T-helper 2 cell treated with Interferon-gamma antibody and Interleukin-4, amounts not matched to agents 5 μg/mL and 100 μg/mL, for 36 hours (primary cell): ENCODE measurements around the gene PLCB1.

ENCODE experiments used
- DNase-seq: peaks from one replicate; pipeline ENCODE4 v3.0.0; 2021; ENCODE audit warnings: low spot score
- H3K27ac Mint-ChIP-seq: one replicate; pipeline ENCODE4 v1.8.0; 2021; ENCODE audit warnings: mild to moderate bottlenecking, mixed read lengths
- H3K27me3 Mint-ChIP-seq: one replicate; pipeline ENCODE4 v1.8.0; 2021; ENCODE audit warnings: low read depth, mixed read lengths
- H3K36me3 Mint-ChIP-seq: one replicate; pipeline ENCODE4 v1.8.0; 2021; ENCODE audit warnings: low read depth, mixed read lengths
- H3K4me1 Mint-ChIP-seq: one replicate; pipeline ENCODE4 v1.8.0; 2021; ENCODE audit warnings: low read depth, mixed read lengths
- H3K4me3 Mint-ChIP-seq: one replicate; pipeline ENCODE4 v1.8.0; 2022; ENCODE audit warnings: mild to moderate bottlenecking, moderate library complexity, mixed read lengths
- H3K9me3 Mint-ChIP-seq: one replicate; pipeline ENCODE4 v1.8.0; 2021; ENCODE audit warnings: mixed read lengths

The PLCB1 gene

GRCh38 chr20:8244637-8245036, 112.6 kb downstream of the PLCB1 start:
- Mint-ChIP-seq H3K4me1 (no peaks in the 10 kb centered on the region), H3K4me3 (no peak overlapping the region), H3K36me3 (no peaks in the 10 kb centered on the region), H3K27ac (no peak overlapping the region), H3K27me3 (no peaks in the 10 kb centered on the region), H3K9me3 (no peaks in the 10 kb centered on the region)
- no peak for DNase-seq

- Mint-ChIP-seq H3K9me3 (no peaks in the 10 kb centered on the region), H3K4me1 (no peaks in the 10 kb centered on the region)
These were observed 114.1 kb downstream of the PLCB1 start for GRCh38 chr20:8246153-8246552.

GRCh38 chr20:8246716-8247115, 114.7 kb downstream of the PLCB1 start:
- Mint-ChIP-seq H3K36me3 (no peaks in the 10 kb centered on the region), H3K9me3 (no peaks in the 10 kb centered on the region), H3K27ac (no peak overlapping the region), H3K4me1 (no peaks in the 10 kb centered on the region), H3K27me3 (no peaks in the 10 kb centered on the region), H3K4me3 (no peak overlapping the region)
- DNase-seq: no peak

More at GRCh38 chr20:8246153-8246552, 114.1 kb downstream of the PLCB1 start:
- Mint-ChIP-seq H3K4me3 (no peak overlapping the region), H3K27me3 (no peaks in the 10 kb centered on the region), H3K36me3 (no peaks in the 10 kb centered on the region), H3K27ac (no peak overlapping the region)
- no peak for DNase-seq

GRCh38 chr20:8248051-8248450, 116.0 kb downstream of the PLCB1 start:
- H3K36me3 Mint-ChIP-seq: no peaks in the 10 kb centered on the region

GRCh38 chr20:8249634-8250033, 117.6 kb downstream of the PLCB1 start:
- H3K27me3 Mint-ChIP-seq: no peaks in the 10 kb centered on the region
- H3K9me3 Mint-ChIP-seq: no peaks in the 10 kb centered on the region
- no peak overlapping the region for H3K4me3 Mint-ChIP-seq
- H3K27ac Mint-ChIP-seq: no peak overlapping the region
- no peaks in the 10 kb centered on the region for H3K4me1 Mint-ChIP-seq
- H3K36me3 Mint-ChIP-seq: no peaks in the 10 kb centered on the region
- no peak for DNase-seq

More at GRCh38 chr20:8248051-8248450, 116.0 kb downstream of the PLCB1 start:
- Mint-ChIP-seq H3K4me3 (no peak overlapping the region), H3K27ac (no peak overlapping the region), H3K27me3 (no peaks in the 10 kb centered on the region), H3K9me3 (no peaks in the 10 kb centered on the region), H3K4me1 (no peaks in the 10 kb centered on the region)
- no peak for DNase-seq

- no peak for DNase-seq
- Mint-ChIP-seq H3K36me3 (no peaks in the 10 kb centered on the region), H3K27me3 (no peaks in the 10 kb centered on the region), H3K9me3 (no peaks in the 10 kb centered on the region), H3K4me1 (no peaks in the 10 kb centered on the region), H3K27ac (no peak overlapping the region), H3K4me3 (no peak overlapping the region)
These were observed 118.6 kb downstream of the PLCB1 start for GRCh38 chr20:8250539-8251200.

GRCh38 chr20:8251201-8251575, 119.1 kb downstream of the PLCB1 start:
- no peaks in the 10 kb centered on the region for H3K36me3 Mint-ChIP-seq
- H3K9me3 Mint-ChIP-seq: no peaks in the 10 kb centered on the region
- DNase-seq: no peak
- H3K27me3 Mint-ChIP-seq: no peaks in the 10 kb centered on the region
- no peak overlapping the region for H3K27ac Mint-ChIP-seq
- H3K4me3 Mint-ChIP-seq: no peak overlapping the region
- no peaks in the 10 kb centered on the region for H3K4me1 Mint-ChIP-seq

- H3K4me3 Mint-ChIP-seq: no peak overlapping the region
- no peaks in the 10 kb centered on the region for H3K4me1 Mint-ChIP-seq
- no peak overlapping the region for H3K27ac Mint-ChIP-seq
- H3K36me3 Mint-ChIP-seq: no peaks in the 10 kb centered on the region
- no peaks in the 10 kb centered on the region for H3K27me3 Mint-ChIP-seq
- no peak for DNase-seq
- H3K9me3 Mint-ChIP-seq: no peaks in the 10 kb centered on the region
These were observed 123.0 kb downstream of the PLCB1 start for GRCh38 chr20:8254911-8255582.

GRCh38 chr20:8255945-8256632, 124.0 kb downstream of the PLCB1 start:
- no peak for DNase-seq
- no peaks in the 10 kb centered on the region for H3K27me3 Mint-ChIP-seq
- no peaks in the 10 kb centered on the region for H3K36me3 Mint-ChIP-seq
- H3K9me3 Mint-ChIP-seq: no peaks in the 10 kb centered on the region
- H3K4me3 Mint-ChIP-seq: no peak overlapping the region
- no peaks in the 10 kb centered on the region for H3K4me1 Mint-ChIP-seq
- H3K27ac Mint-ChIP-seq: no peak overlapping the region

GRCh38 chr20:8260837-8261251, 128.8 kb downstream of the PLCB1 start:
- Mint-ChIP-seq H3K9me3 (no peaks in the 10 kb centered on the region), H3K27ac (no peak overlapping the region), H3K4me1 (no peaks in the 10 kb centered on the region), H3K36me3 (no peaks in the 10 kb centered on the region), H3K27me3 (no peaks in the 10 kb centered on the region), H3K4me3 (no peak overlapping the region)
- DNase-seq: no peak

GRCh38 chr20:8262721-8263120, 130.7 kb downstream of the PLCB1 start:
- no peak for DNase-seq
- H3K4me1 Mint-ChIP-seq: no peaks in the 10 kb centered on the region
- no peak overlapping the region for H3K4me3 Mint-ChIP-seq
- no peaks in the 10 kb centered on the region for H3K36me3 Mint-ChIP-seq
- no peaks in the 10 kb centered on the region for H3K27me3 Mint-ChIP-seq
- H3K9me3 Mint-ChIP-seq: no peaks in the 10 kb centered on the region
- no peak overlapping the region for H3K27ac Mint-ChIP-seq

- H3K36me3 Mint-ChIP-seq: no peaks in the 10 kb centered on the region
- no peak overlapping the region for H3K27ac Mint-ChIP-seq
- no peak overlapping the region for H3K4me3 Mint-ChIP-seq
These were observed 133.5 kb downstream of the PLCB1 start for GRCh38 chr20:8265588-8265987.

GRCh38 chr20:8267009-8267408, 134.9 kb downstream of the PLCB1 start:
- H3K27me3 Mint-ChIP-seq: no peaks in the 10 kb centered on the region
- no peaks in the 10 kb centered on the region for H3K36me3 Mint-ChIP-seq
- no peak overlapping the region for H3K4me3 Mint-ChIP-seq
- no peaks in the 10 kb centered on the region for H3K4me1 Mint-ChIP-seq
- DNase-seq: no peak
- no peak overlapping the region for H3K27ac Mint-ChIP-seq
- H3K9me3 Mint-ChIP-seq: no peaks in the 10 kb centered on the region

More at GRCh38 chr20:8265588-8265987, 133.5 kb downstream of the PLCB1 start:
- DNase-seq: no peak
- no peaks in the 10 kb centered on the region for H3K4me1 Mint-ChIP-seq
- H3K9me3 Mint-ChIP-seq: no peaks in the 10 kb centered on the region
- no peaks in the 10 kb centered on the region for H3K27me3 Mint-ChIP-seq

GRCh38 chr20:8271727-8272126, 139.7 kb downstream of the PLCB1 start:
- Mint-ChIP-seq H3K27me3 (no peaks in the 10 kb centered on the region), H3K27ac (no peak overlapping the region), H3K4me3 (no peak overlapping the region), H3K36me3 (no peaks in the 10 kb centered on the region), H3K9me3 (no peaks in the 10 kb centered on the region), H3K4me1 (no peaks in the 10 kb centered on the region)
- DNase-seq: no peak
